PC-3 (cell line): ENCODE results near the gene SKAP1.

Experiments used
- CTCF ChIP-seq: fragments of 300-600 bp; sonication (generic); conservative IDR thresholded peaks from 2 replicates; pipeline ENCODE4 v1.5.1; 2017; ENCODE audit warnings: antibody characterized with exemption, low read depth, mild to moderate bottlenecking, low read length
- EZH2 ChIP-seq: fragments of 300-600 bp; sonication (generic); IDR thresholded peaks from one replicate; pipeline ENCODE4 v1.6.1; 2017; ENCODE audit warnings: antibody characterized with exemption, mild to moderate bottlenecking, low read length; ENCODE audit not compliant: unreplicated experiment
- EZH2phosphoT487 ChIP-seq: fragments of 300-600 bp; sonication (generic); IDR thresholded peaks from 2 replicates; pipeline ENCODE4 v1.6.1; 2018; ENCODE audit warnings: mild to moderate bottlenecking, antibody characterized with exemption, low read length, borderline replicate concordance

- TF ChIP-seq CTCF (no peak), EZH2phosphoT487 (no peak), EZH2 (no peak)
These were observed 30.0 kb upstream of the SKAP1 start for GRCh38 chr17:48460052-48460451.
